ES-I3 (cell line): Measurements from ENCODE around the gene OR52D1.

ENCODE experiments used
- H3K36me3 ChIP-seq: 2 replicates; pipeline ENCODE4 v1.6.1; 2013; ENCODE audit warnings: mild to moderate bottlenecking, low read length, control low read depth, moderate library complexity; ENCODE audit not compliant: insufficient read depth
- H3K4me1 ChIP-seq: 2 replicates; pipeline ENCODE4 v1.6.1; 2013; ENCODE audit warnings: mild to moderate bottlenecking, control low read depth, low read length; ENCODE audit not compliant: insufficient read depth
- H3K9ac ChIP-seq: 2 replicates; pipeline ENCODE4 v1.6.1; 2013; ENCODE audit warnings: low read depth, mild to moderate bottlenecking, low read length, moderate library complexity
- H3K9me3 ChIP-seq: 2 replicates; pipeline ENCODE4 v1.6.1; 2013; ENCODE audit warnings: mild to moderate bottlenecking, low read length, moderate library complexity; ENCODE audit not compliant: control insufficient read depth, insufficient read depth

OR52D1 gene

GRCh38 chr11:5500393-5500801 lies 11.9 kb downstream of the OR52D1 start:
- Histone ChIP-seq H3K4me1 (no peaks in the 10 kb centered on the region), H3K36me3 (no peaks in the 10 kb centered on the region), H3K9ac (no peak overlapping the region), H3K9me3 (no peaks in the 10 kb centered on the region)

GRCh38 chr11:5504403-5504921 lies 16.0 kb downstream of the OR52D1 start:
- Histone ChIP-seq H3K4me1 (no peaks in the 10 kb centered on the region), H3K36me3 (no peaks in the 10 kb centered on the region), H3K9ac (no peak overlapping the region), H3K9me3 (no peaks in the 10 kb centered on the region)

- H3K9me3 ChIP-seq: no peaks in the 10 kb centered on the region
- H3K9ac ChIP-seq: no peak overlapping the region
- H3K4me1 ChIP-seq: no peaks in the 10 kb centered on the region
- H3K36me3 ChIP-seq: no peaks in the 10 kb centered on the region
Measured at GRCh38 chr11:5505363-5506048, 17.0 kb downstream of the OR52D1 start.

- H3K9me3 ChIP-seq: no peaks in the 10 kb centered on the region
- H3K9ac ChIP-seq: no peak overlapping the region
- no peaks in the 10 kb centered on the region for H3K36me3 ChIP-seq
- no peaks in the 10 kb centered on the region for H3K4me1 ChIP-seq
Measured at GRCh38 chr11:5507177-5507932, 18.9 kb downstream of the OR52D1 start.

GRCh38 chr11:5507933-5508305 lies 19.4 kb downstream of the OR52D1 start:
- H3K4me1 ChIP-seq: no peaks in the 10 kb centered on the region
- H3K9me3 ChIP-seq: no peaks in the 10 kb centered on the region
- H3K36me3 ChIP-seq: no peaks in the 10 kb centered on the region
- no peak overlapping the region for H3K9ac ChIP-seq

GRCh38 chr11:5508605-5509004 lies 20.1 kb downstream of the OR52D1 start:
- no peaks in the 10 kb centered on the region for H3K4me1 ChIP-seq
- H3K9me3 ChIP-seq: no peaks in the 10 kb centered on the region
- H3K9ac ChIP-seq: no peak overlapping the region
- H3K36me3 ChIP-seq: no peaks in the 10 kb centered on the region

- Histone ChIP-seq H3K36me3 (no peaks in the 10 kb centered on the region), H3K9ac (no peak within 1 kb of the TSS), H3K9me3 (no peaks in the 10 kb centered on the region), H3K4me1 (no peaks in the 10 kb centered on the region)
Measured at GRCh38 chr11:5509803-5510202, 21.3 kb downstream of the OR52D1 start, which contains the start of gene UBQLN3. UBQLN3 (minus strand) TSS chr11:5509957; CDS start chr11:5509558, 399 bp downstream.

GRCh38 chr11:5514841-5515240 lies 26.4 kb downstream of the OR52D1 start:
- Histone ChIP-seq H3K4me1 (no peaks in the 10 kb centered on the region), H3K9me3 (no peaks in the 10 kb centered on the region), H3K36me3 (no peaks in the 10 kb centered on the region), H3K9ac (no peak overlapping the region)

- H3K4me1 ChIP-seq: no peaks in the 10 kb centered on the region
Measured at GRCh38 chr11:5516599-5516998, 28.1 kb downstream of the OR52D1 start, which contains the start of gene UBQLNL. UBQLNL (minus strand) TSS chr11:5516699; CDS start chr11:5516441, 258 bp downstream.

GRCh38 chr11:5521540-5521939 lies 33.1 kb downstream of the OR52D1 start:
- Histone ChIP-seq H3K36me3 (no peaks in the 10 kb centered on the region), H3K9me3 (no peaks in the 10 kb centered on the region), H3K4me1 (no peaks in the 10 kb centered on the region), H3K9ac (no peak overlapping the region)

More at GRCh38 chr11:5516599-5516998, 28.1 kb downstream of the OR52D1 start, which contains the start of gene UBQLNL:
- Histone ChIP-seq H3K36me3 (no peaks in the 10 kb centered on the region), H3K9me3 (no peaks in the 10 kb centered on the region), H3K9ac (no peak within 1 kb of the TSS)

GRCh38 chr11:5522308-5522707 lies 33.8 kb downstream of the OR52D1 start:
- H3K9me3 ChIP-seq: no peaks in the 10 kb centered on the region
- no peak overlapping the region for H3K9ac ChIP-seq
- no peaks in the 10 kb centered on the region for H3K4me1 ChIP-seq
- no peaks in the 10 kb centered on the region for H3K36me3 ChIP-seq

- no peak overlapping the region for H3K9ac ChIP-seq
- H3K36me3 ChIP-seq: no peaks in the 10 kb centered on the region
- no peaks in the 10 kb centered on the region for H3K9me3 ChIP-seq
- no peaks in the 10 kb centered on the region for H3K4me1 ChIP-seq
Measured at GRCh38 chr11:5524756-5525155, 36.3 kb downstream of the OR52D1 start.

- Histone ChIP-seq H3K9me3 (no peaks in the 10 kb centered on the region), H3K9ac (no peak overlapping the region), H3K36me3 (no peaks in the 10 kb centered on the region), H3K4me1 (no peaks in the 10 kb centered on the region)
Measured at GRCh38 chr11:5527716-5528115, 39.2 kb downstream of the OR52D1 start.

- no peak overlapping the region for H3K9ac ChIP-seq
- H3K9me3 ChIP-seq: no peaks in the 10 kb centered on the region
- H3K4me1 ChIP-seq: no peaks in the 10 kb centered on the region
- H3K36me3 ChIP-seq: no peaks in the 10 kb centered on the region
Measured at GRCh38 chr11:5528495-5528894, 40.0 kb downstream of the OR52D1 start.
